GM21528 (cell line): ENCODE data around the gene CH25H.

Experiments used
- ATAC-seq: cut with Tn5 transposase; IDR thresholded peaks from one replicate; pipeline ENCODE4 v1.9.1; 2021; ENCODE audit warnings: mild to moderate bottlenecking, moderate library complexity; ENCODE audit not compliant: unreplicated experiment, low FRiP score

CH25H gene

DNA sequence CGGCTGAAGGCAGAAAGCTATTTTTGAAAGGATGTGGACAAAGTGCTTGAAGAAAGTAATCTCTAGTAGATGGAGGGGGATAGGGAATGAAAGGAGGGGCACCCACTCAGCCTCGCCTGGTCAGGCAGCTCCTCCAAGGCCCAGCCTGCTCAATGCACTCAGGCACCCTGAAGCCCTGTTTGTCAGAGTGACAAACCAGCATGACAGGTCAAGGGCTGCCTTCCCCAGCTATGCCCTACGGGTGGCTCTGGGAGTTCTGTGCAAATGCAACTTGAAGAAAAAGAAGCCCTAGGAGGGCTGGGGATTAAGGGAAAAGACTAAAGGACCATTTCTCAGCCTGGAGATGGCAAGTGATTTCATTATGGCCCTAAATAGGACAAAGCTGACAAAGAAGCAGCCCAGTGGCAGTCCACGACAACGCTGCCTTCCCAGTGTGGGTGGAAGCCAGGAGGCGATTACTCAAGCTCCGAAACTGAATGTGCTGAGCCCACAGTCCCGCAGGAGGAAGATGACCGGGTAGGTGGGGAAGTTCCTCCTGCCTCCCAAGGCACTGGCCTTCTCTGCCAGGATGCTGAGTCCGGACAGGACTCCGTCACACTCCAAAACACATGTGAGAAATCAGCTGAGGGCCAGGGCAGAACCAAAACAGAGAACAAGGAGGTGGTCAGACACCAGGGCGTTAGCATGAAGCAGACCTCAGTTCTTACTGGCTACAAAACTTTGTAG is 28.1 kb upstream of the CH25H start:
- ATAC-seq, result no peak

DNA sequence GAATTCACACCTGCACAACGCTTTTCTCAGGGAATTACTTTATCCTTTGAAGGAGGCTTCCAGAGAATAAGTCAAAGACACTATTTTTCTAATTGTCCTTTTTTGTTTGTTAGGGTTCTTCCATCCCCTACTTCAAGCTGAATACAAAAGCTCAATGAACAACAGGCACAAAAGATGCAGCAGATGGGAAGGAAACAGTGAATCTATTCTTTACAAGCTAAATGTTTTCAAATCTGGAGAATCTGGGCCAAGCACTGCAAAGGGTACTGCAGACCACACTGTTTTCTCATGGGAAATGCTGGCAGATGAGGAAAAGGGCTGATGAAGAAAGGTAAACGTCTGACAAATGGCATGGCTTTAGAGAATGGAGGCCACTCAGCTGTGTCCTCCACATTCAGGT is 25.9 kb upstream of the CH25H start:
- ATAC-seq, result no peak

DNA sequence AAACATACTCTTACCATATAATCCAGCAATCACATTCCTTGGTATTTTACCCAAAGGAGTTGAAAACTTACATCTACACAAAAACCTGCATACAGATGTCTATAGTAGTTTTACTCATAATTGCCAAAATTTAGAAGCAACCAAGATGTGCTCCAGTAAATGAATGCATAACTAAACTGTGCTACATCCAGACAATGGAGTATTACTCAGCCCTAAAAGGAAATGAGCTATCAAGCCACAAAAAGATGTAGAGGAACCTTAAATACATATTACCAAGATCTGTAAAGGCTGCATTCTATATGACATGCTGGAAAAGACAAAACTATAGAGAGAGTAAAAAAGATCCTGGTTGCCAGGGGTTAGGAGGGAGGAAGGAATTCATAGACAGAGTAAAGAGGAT is 21.8 kb upstream of the CH25H start:
- no peak for ATAC-seq

DNA sequence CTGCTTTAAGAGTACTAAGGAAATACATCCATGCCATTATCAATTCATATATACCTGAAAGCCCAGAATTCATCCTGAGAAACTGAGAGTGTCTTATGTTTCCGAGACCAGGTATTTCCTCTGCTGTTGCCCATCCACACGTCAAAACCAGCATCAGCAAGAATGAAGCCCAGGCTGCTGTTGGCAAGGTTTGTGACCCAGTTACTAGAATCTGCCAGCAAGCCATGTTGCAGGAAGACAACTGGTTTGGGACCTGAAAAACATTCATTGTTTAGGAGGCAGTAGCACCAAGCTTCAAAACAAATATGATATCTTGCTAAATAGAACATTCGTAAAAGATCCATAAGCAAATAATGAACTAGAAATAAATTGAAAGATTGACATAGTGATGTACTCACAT is 21.0 kb upstream of the CH25H start:
- no peak for ATAC-seq

DNA sequence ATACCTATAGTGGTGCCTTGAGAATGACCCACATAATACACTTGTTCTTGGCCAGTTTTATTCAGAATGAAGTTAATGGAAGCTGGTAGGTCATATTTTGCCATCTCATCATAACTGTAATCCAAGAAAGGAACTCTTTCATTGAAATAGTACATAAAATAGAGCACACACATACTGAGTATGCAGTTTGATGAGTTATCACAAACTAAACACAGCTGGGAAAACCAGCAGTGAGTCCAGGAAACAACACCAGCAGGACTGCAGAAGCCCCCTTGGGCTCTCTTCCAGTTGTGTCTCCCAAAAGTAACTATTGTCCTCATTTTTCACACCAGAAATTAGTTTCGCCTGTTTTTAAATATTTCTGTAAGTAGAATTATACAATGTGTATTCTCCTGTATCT is 19.8 kb upstream of the CH25H start:
- ATAC-seq, result no peak

DNA sequence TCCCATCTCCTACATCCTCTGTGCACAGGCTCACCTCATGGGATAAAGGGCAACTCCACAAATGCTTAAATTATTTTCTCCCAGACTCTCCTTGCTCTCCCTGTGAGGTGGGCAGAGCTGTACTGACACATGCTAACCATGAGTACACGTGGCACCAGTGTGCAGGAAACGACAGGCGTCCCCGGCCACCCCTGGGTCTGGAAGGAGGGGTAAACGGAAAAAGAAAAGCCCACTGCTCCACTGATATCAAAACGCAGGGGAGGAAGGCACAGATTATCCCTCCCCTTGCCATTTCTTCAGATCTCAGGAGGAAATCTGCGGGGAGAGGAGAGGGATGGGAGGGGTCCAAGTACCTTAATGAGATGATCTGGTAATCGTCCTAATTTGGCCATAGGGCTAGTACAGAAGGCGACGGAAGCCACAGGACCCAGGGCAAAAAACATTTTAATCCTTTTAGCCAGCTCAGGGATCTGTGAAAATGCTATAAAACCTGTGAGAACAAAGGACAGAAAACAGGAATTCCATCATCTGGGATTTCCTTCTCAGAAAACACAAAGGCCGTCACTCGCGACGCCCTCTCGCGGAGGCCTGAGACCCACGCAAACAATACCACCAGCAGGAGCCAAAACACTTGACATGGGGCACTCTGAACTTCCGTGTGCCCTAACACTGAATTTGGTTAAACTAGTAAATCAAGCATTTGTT is 17.8 kb upstream of the CH25H start:
- no peak for ATAC-seq

DNA sequence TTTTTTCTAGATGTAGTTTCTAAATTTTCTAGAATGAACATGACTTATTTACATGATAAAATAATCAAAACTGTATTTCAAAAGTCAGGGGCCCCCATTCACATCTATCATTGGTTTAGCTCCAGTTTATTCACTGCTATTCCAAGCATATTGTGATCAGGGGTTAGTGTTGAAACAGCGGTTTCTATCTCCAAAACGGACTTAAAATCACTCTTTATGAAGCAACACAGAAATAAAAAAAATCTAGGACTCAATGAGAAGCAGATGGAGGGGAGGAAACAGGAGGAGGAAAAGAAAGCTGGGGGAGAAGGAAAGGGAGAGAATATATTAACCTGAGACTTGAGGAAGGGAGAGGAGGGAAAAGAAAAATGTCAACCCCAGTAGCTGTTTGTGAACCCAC is 14.8 kb upstream of the CH25H start:
- no peak for ATAC-seq

DNA sequence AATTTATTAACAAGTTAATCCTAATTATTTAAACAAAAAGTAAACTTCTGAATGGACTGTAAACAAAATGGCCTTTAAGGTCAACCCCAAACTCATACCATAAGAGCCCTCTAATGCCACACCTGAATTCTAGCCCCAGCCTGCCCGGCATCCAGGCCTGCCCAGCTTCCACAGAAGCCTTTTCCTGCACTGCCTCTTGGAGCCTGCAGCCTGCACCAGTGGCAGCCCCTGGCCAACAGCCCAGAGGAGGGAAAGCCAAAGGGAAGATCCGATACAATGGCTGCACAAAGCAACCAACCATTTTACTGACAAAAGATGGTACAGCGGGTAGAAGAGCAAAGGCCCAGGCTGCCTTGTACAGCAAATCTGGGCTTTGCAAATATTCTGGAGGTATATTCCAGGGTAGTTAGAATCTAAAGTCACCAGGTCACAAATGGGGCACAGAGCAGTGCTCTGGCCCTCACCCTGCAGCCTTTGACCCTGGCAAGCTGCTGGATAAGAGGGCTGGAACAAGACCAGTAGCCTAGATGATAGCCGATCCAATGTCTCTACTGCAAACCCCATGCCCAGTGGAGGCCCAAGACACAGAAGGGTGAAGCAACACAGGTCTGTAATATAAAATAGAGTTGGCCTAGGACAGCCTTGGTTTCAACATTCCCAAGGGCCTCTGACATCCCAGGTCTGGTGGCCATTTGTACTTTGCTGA is 12.5 kb upstream of the CH25H start:
- ATAC-seq, result no peak

DNA sequence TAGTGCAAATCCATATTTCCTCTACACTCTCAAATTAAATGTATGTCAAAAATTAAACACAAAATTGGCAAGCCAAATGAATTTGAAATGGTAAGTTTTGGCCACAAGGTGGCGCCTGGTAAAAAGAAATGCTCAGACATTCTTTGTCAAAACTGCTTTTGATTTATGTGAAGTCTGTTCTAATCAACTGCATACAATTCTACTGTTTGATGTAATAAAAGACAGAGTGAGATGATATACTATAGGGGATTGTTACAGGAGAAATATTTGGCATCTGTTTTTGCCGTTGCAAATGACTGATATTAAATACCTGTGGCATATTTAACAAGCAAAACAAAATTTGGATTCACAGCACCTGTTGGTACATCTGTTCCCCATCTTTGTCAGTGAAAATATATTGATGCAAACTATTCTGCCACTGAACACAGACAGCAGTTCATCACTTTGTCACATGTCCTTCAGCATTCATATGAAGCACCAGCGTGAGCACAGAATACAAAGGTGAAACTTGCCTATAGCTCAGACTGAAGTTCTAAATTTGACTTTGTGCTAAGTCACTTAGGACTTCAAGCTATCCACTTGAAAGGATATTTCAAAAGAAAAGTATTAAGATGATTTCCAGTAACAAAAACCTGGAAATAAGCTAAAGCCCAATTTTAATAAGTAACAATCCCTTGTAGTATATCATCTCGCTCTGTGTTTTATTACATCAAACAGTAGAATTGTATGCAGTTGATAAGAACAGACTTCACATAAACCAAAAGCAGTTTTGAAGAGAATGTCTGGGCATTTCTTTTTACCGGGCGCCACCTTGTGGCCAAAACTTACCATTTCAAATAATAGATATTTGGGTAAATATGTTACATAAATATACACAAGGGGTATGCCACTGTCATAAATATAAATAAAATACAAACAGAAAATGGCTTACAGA is 10.2 kb upstream of the CH25H start:
- no peak for ATAC-seq

DNA sequence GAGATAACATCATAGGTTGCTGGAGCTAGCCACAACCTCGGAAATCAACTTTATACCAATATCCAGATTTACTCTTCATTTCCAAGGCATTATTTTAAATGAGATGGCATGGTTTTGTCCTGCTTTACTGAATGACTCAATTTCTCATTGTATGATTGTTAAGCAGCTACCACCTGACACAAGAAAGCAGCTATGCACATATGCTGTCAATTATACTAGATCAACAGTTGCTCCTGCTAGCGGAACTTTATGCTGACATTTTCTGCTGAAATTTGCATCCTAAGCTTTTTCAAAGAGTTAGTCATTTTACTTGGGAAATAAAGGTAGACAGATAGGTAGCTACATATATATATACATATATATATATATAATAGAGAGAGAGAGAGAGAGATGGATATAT is 8.9 kb upstream of the CH25H start:
- ATAC-seq, result no peak

DNA sequence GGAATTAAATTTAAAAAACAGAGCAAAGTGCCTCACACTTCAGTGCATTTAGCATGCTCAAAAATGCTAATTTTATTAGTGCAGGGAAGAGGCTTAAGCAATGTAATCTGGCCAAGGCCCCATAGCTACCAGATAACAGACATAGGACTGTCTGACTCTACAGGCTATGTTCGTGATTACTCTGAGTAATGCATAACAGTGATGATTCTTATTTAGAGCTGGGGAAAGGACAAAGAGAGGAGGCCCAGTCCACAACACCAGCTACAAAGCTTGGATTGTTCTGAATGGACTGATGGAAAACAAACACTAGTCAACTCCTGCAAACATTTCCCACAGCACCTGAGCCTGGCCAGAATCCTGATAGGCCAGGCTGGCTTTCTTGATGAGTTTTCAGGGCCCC is 8.4 kb upstream of the CH25H start:
- ATAC-seq, result no peak

DNA sequence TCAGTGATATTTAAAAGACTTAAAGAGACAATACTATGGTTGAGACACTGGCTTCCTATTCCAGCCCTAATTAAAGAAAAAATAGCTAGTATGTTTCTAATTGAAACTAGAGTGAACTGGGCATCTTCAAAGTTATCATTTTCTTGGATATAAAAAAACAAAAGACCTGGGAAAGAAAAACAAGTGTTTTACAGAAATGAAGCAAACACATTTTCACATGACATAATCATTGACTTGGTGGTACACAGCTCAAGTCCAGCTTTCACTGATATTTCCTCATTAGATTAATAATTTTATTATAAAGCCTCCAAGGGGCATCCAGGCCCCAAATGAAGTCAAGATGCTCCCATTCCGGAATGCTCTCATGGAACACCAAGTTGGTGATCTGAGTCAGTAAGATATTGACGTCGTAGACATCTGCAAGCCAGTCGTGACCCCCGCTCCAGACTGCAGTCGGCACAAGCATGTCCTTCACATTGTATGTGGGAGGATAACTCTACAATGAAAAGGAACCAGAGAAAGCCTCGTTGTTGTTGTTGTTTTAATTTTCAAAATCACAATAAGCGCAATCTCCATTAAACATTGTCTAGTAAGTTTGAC is 7.5 kb upstream of the CH25H start:
- ATAC-seq, result no peak

DNA sequence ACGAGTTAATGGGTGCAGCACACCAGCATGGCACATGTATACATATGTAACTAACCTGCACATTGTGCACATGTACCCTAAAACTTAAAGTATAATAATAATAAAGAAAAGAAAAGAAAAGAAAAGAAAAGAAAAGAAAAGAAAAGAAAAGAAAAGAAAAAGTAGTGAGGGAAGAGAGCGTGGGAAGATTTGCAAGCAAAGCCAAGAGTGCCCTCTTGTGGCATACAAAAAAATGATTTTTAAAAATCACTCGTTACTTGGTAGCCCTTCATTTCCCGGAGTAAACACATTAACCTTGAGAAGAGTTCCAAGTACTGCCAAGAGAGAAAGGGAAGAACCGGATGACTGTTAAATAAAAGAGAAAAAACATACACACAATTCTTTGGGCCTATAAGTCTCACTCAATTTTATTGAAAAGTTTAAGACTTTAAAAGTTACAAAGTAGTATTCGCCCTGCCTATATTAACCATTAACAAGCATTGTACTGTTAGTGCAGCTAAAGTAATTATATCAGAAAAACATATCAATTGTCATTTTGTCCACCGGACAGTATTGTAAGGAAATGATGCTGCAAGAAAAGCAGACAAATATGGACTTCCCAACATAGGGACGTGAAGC is 6.2 kb upstream of the CH25H start:
- no peak for ATAC-seq

DNA sequence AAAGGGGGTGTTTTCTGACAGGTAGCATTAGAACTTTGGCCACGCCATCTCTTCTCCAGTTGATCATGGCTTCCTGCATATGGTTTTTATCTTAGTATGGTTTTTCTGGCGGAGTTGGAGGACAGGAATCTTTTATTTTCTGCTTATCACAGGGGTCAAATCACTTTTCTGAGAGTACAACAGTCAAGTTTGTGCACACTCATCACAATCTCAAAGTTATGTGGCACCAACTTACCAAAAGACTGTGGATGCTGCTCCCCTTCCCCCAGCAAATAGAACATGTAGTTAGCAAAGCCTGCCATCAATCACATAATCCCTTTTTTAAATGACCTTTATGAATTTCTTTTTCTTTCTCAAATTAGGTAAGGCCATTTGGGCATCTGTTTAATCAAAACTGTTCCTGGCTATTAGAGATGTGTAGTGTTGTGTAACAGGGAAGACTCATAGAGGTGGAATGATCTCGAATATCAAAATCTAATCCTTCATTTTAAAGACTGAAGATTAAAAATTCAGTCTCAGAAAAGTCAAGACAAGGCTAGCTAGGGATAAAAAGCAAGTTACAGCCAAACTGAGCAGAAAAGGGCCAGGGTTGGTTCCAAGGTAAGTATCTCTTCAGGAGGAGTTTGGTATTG is 3.8 kb upstream of the CH25H start:
- ATAC-seq, result no peak

DNA sequence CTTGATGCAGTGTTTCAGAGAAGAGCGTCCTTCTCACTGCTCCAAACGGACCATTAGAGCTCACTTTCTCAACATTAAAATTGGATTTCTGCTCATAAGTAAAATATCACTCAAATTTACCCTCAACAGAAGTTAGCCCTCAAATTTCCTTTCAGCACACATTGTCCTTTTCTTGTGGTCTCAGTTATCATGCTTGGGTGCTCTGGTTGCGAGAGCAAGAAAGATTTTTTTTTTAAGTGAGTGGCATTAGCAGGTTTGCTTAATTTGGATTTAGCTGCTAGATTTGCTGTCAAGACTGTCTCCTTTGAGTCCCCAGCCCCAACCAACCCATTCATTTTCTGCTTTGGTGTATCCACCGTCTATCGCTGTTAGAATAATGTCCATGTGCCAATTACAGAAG is 2.6 kb upstream of the CH25H start:
- no peak for ATAC-seq

DNA sequence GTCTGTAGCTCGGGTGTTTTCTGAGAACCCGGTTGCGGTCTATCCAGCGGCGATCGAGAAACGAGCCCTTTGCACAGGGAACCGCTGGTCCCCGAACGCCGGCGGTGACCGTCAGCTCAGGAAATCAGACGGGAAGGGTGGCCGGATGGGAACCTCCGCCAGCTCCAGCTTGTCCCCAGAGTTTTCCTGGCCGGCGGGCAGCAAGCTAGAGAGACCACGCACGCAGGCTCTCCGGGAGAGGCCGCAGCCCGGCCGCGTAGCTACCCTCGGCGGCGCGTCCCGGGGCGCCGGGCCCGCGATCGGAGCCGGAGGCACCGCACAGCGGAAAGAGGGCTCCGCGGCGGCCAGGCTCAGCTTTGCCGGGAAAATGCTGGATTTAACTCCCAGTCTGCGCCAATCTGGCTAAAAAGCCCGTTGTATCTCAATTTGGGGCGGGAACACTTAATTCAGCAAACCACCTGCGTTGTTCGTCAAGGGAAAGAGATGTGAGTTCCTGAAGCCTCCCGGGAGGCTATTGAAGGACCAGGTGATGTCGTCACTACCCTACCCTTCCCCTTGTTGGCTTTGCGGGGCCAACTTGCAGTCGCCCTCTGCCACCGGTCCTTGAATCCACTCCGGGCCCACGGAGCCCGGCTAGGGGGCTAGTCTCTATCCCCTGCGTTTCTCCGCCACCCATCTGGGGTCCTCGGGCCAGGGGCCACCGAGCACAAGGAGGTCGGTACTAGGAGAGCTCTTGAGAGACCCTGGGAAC is 859 bp upstream of the CH25H start:
- no peak for ATAC-seq

DNA sequence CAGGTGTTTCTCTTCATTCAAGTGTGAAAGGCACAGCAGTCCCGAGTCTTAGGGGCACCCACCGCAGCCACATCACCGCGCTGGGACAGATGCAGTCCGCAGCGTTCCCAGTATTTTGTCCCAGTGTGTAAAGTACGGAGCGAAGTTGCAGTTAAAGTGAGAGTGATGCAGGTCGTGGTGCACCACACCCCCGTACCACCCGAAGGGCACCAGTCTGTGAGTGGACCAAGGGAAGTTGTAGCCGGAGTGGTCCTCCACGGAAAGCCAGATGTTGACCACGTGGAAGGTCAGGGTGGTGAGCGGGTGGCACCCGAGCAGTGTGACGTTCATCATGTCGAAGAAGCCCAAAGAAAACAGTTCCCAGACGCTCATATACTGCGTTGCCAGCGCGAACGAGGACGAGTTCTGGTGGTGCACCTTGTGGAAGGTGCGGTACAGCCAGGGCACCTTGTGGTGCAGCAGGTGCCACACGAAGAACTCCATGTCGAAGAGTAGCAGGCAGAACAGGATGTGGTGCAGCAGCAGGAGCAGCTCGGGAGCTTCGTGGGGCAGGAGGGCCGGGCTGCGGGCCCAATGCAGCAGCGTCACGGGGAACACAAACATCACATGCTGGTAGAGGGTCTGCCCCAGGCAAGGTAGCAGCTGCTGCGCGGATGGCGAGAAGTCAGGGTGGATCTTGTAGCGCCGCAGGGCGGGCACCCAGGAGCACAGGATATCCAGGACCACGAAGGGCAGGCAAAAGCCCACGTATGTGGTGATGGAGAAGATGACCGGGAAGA is 526 bp downstream of the CH25H start:
- ATAC-seq, result no peak

DNA sequence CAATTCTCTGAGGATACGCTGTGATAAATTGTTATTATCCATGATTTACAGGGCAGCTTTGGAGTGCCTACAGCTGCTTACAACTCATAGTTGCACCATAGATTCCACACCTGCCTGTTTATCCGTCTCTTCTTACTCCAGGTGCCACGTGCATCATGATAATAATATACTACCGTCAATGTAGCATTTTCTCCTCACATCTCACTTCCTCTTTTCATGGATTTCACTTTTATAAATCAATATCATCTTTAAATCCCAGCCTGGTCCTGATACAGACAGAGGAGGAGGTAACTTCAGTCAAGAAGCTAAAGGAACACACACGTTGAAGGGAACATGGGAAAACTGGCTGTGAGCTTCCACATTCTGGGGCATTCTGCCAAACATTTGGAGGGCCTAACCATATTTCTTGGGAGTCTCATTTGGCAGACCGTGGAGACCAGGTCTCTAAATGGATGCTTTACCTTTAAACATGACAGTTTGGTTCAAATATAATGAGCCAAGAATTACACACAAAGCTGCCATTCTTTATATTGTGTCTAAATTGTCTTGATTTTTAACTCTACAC is 2.4 kb downstream of the CH25H start:
- no peak for ATAC-seq
